ENCODE data around the gene C4orf50.

Gene C4orf50

DNA sequence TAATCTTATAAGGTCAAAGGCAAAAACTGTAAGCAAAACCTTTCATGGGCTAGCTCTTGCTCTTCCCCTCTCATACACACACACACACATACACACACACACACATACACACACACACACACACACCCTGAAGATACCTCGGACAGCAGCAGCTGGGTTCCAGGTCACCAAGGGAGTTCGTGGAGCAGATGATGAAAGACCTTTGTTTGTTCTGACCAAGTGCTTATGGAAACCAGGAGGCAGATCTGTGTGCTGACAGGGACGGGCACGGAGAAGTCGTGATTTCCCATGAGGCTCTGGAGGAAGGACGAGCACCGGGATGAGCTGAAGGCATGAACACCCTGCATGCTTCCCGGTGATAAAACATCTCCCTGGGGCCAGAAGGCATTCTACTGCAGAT, 90.0 kb downstream of the C4orf50 start:
- Histone ChIP-seq H3F3A (ENCODE audit: insufficient read depth) (no peaks in the 10 kb centered on the region), H3K9me2 (replicated peaks; ENCODE audit: insufficient read depth, low read length) (no peaks in the 10 kb centered on the region), H3K4me3 (ENCODE audit: insufficient read depth, low read length, poor library complexity, severe bottlenecking) (no peak overlapping the region), H3K79me2 (ENCODE audit: insufficient read depth, low read length) (no peaks in the 10 kb centered on the region), H3K9me3 (ENCODE audit: insufficient read depth, low read length) (no peaks in the 10 kb centered on the region), H3K4me2 (ENCODE audit: low read depth, low read length, poor library complexity, severe bottlenecking) (no peak overlapping the region), H2AFZ (ENCODE audit: low read depth, low read length, severe bottlenecking) (no peak overlapping the region), H3K27me3 (ENCODE audit: low read length) (no peaks in the 10 kb centered on the region), H4K20me1 (ENCODE audit: low read depth, low read length) (no peaks in the 10 kb centered on the region), H3K36me3 (ENCODE audit: low read length) (no peaks in the 10 kb centered on the region), H3K9ac (ENCODE audit: low read length) (no peak overlapping the region), H3K27ac (ENCODE audit: low read depth, low read length) (no peak overlapping the region)
- TF ChIP-seq EZH2phosphoT487 (conservative IDR thresholded peaks at IDR 0.05; ENCODE audit: low read length), result no peak
- no peak for TF ChIP-seq CTCF (IDR thresholded peaks at IDR 0.05; ENCODE audit: insufficient read depth, low read length, poor library complexity, severe bottlenecking)

- H3K4me2 ChIP-seq (ENCODE audit: low read depth, low read length, poor library complexity, severe bottlenecking), result no peak overlapping the region
- H4K20me1 ChIP-seq (ENCODE audit: low read depth, low read length), result no peaks in the 10 kb centered on the region
- no peaks in the 10 kb centered on the region for H3K36me3 ChIP-seq (ENCODE audit: low read length)
- H3K27ac ChIP-seq (ENCODE audit: low read depth, low read length), result no peak overlapping the region
- no peaks in the 10 kb centered on the region for H3K27me3 ChIP-seq (ENCODE audit: low read length)
- H3K79me2 ChIP-seq (ENCODE audit: insufficient read depth, low read length), result no peaks in the 10 kb centered on the region
- H3K9me3 ChIP-seq (ENCODE audit: insufficient read depth, low read length), result no peaks in the 10 kb centered on the region
- H3K9me2 ChIP-seq (replicated peaks; ENCODE audit: insufficient read depth, low read length), result no peaks in the 10 kb centered on the region
- H3K9ac ChIP-seq (ENCODE audit: low read length), result no peak overlapping the region
- no peak overlapping the region for H3K4me3 ChIP-seq (ENCODE audit: insufficient read depth, low read length, poor library complexity, severe bottlenecking)
- no peak for TF ChIP-seq EZH2phosphoT487 (conservative IDR thresholded peaks at IDR 0.05; ENCODE audit: low read length)
- no peak for TF ChIP-seq CTCF (IDR thresholded peaks at IDR 0.05; ENCODE audit: insufficient read depth, low read length, poor library complexity, severe bottlenecking)
- no peaks in the 10 kb centered on the region for H3F3A ChIP-seq (ENCODE audit: insufficient read depth)
- no peak overlapping the region for H2AFZ ChIP-seq (ENCODE audit: low read depth, low read length, severe bottlenecking)
Measured at GRCh38 chr4:5927747-5928146, 90.5 kb downstream of the C4orf50 start.

DNA sequence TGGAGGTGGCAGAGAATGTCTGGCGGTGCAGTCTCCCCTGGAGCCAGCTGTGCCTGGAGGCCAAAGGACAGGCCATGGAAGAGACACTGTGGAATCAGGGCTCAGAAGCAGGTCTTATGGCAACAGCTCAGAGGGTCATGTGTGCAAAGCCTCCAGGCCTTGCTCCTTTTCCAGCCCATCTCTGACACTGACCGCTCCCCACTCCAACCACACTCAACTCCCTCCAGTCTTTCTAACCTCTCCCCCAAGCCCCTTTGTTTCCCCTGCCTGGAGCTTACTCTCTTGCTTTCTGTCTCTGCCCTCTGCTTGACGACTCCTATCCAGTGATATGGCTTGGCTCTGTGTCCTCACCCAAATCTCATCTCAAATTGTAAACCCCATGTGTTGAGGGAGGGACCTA, 91.1 kb downstream of the C4orf50 start:
- H3K79me2 ChIP-seq (ENCODE audit: insufficient read depth, low read length), result no peaks in the 10 kb centered on the region
- no peak overlapping the region for H3K4me2 ChIP-seq (ENCODE audit: low read depth, low read length, poor library complexity, severe bottlenecking)
- H3K9me3 ChIP-seq (ENCODE audit: insufficient read depth, low read length), result no peaks in the 10 kb centered on the region
- H2AFZ ChIP-seq (ENCODE audit: low read depth, low read length, severe bottlenecking), result no peak overlapping the region
- H3F3A ChIP-seq (ENCODE audit: insufficient read depth), result no peaks in the 10 kb centered on the region
- H4K20me1 ChIP-seq (ENCODE audit: low read depth, low read length), result no peaks in the 10 kb centered on the region
- no peaks in the 10 kb centered on the region for H3K36me3 ChIP-seq (ENCODE audit: low read length)
- H3K27me3 ChIP-seq (ENCODE audit: low read length), result no peaks in the 10 kb centered on the region
- H3K27ac ChIP-seq (ENCODE audit: low read depth, low read length), result no peak overlapping the region
- no peak overlapping the region for H3K9ac ChIP-seq (ENCODE audit: low read length)
- H3K9me2 ChIP-seq (replicated peaks; ENCODE audit: insufficient read depth, low read length), result no peaks in the 10 kb centered on the region
- no peak overlapping the region for H3K4me3 ChIP-seq (ENCODE audit: insufficient read depth, low read length, poor library complexity, severe bottlenecking)
- TF ChIP-seq EZH2phosphoT487 (conservative IDR thresholded peaks at IDR 0.05; ENCODE audit: low read length) (no peak), CTCF (IDR thresholded peaks at IDR 0.05; ENCODE audit: insufficient read depth, low read length, poor library complexity, severe bottlenecking) (no peak)

DNA sequence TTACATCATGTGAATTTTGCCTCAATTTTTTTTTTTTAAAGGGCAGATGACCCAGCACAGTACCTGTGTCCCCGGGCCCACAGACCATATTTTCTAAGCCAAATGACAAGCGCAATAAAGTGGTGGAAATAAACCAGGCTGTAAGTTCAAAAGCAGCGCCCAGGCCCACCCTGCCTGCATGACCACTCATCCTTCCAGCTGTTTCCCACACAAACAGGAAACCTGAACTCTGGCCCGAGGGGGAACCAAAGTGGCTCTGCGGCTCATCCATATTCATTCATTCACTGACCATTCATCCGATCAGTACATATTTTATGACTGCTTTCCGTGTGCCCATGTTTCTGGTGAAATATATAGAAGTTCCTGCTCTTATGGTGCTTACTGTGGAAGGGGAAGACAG, 91.6 kb downstream of the C4orf50 start:
- TF ChIP-seq CTCF (IDR thresholded peaks at IDR 0.05; ENCODE audit: insufficient read depth, low read length, poor library complexity, severe bottlenecking), result no peak

More for the DNA sequence above, 91.6 kb downstream of the C4orf50 start:
- H3K9me2 ChIP-seq (replicated peaks; ENCODE audit: insufficient read depth, low read length), result no peaks in the 10 kb centered on the region
- H3K27me3 ChIP-seq (ENCODE audit: low read length), result no peaks in the 10 kb centered on the region
- no peak overlapping the region for H3K4me3 ChIP-seq (ENCODE audit: insufficient read depth, low read length, poor library complexity, severe bottlenecking)
- H3K36me3 ChIP-seq (ENCODE audit: low read length), result no peaks in the 10 kb centered on the region
- no peak overlapping the region for H3K9ac ChIP-seq (ENCODE audit: low read length)
- H3K4me2 ChIP-seq (ENCODE audit: low read depth, low read length, poor library complexity, severe bottlenecking), result no peak overlapping the region
- H3K27ac ChIP-seq (ENCODE audit: low read depth, low read length), result no peak overlapping the region
- H4K20me1 ChIP-seq (ENCODE audit: low read depth, low read length), result no peaks in the 10 kb centered on the region
- no peaks in the 10 kb centered on the region for H3K79me2 ChIP-seq (ENCODE audit: insufficient read depth, low read length)
- H3K9me3 ChIP-seq (ENCODE audit: insufficient read depth, low read length), result no peaks in the 10 kb centered on the region
- H2AFZ ChIP-seq (ENCODE audit: low read depth, low read length, severe bottlenecking), result no peak overlapping the region
- no peaks in the 10 kb centered on the region for H3F3A ChIP-seq (ENCODE audit: insufficient read depth)

All from SU-DHL-6 (cell line).